GM06990 (cell line): ENCODE results near the gene ACTN1.

Experiments
- DNase-seq: peaks from one replicate; pipeline ENCODE4 v3.0.0-alpha.2; 2011; ENCODE audit not compliant: insufficient read length; ENCODE audit errors: extremely low read depth
- H3K27me3 ChIP-seq: replicated peaks from 2 replicates; pipeline ENCODE4 v1.6.0; 2011; ENCODE audit warnings: low read length; ENCODE audit not compliant: control insufficient read depth, insufficient read depth
- H3K36me3 ChIP-seq: 2 replicates; pipeline ENCODE4 v1.5.1; 2011; ENCODE audit warnings: low read length; ENCODE audit not compliant: control insufficient read depth, insufficient read depth
- H3K4me3 ChIP-seq: replicated peaks from 2 replicates; pipeline ENCODE4 v1.5.1; 2011; ENCODE audit warnings: low read depth, mild to moderate bottlenecking, control low read depth, low read length
- TF ChIP-seq, protein P1 (sequence below): IDR thresholded peaks from 2 replicates; pipeline ENCODE4 v1.5.1; 2011; ENCODE audit warnings: low read length, control low read depth, mild to moderate bottlenecking, inconsistent platforms; ENCODE audit not compliant: insufficient read depth, poor library complexity, severe bottlenecking

The ACTN1 gene

GRCh38 chr14:69005432-69006148 is 26.5 kb upstream of the ACTN1 start:
- Histone ChIP-seq H3K4me3 (no peak overlapping the region), H3K27me3 (no peaks in the 10 kb centered on the region; the same call in none of the 2 replicates), H3K36me3 (no peaks in the 10 kb centered on the region)
- no peak for DNase-seq
- TF ChIP-seq, protein P1, sequence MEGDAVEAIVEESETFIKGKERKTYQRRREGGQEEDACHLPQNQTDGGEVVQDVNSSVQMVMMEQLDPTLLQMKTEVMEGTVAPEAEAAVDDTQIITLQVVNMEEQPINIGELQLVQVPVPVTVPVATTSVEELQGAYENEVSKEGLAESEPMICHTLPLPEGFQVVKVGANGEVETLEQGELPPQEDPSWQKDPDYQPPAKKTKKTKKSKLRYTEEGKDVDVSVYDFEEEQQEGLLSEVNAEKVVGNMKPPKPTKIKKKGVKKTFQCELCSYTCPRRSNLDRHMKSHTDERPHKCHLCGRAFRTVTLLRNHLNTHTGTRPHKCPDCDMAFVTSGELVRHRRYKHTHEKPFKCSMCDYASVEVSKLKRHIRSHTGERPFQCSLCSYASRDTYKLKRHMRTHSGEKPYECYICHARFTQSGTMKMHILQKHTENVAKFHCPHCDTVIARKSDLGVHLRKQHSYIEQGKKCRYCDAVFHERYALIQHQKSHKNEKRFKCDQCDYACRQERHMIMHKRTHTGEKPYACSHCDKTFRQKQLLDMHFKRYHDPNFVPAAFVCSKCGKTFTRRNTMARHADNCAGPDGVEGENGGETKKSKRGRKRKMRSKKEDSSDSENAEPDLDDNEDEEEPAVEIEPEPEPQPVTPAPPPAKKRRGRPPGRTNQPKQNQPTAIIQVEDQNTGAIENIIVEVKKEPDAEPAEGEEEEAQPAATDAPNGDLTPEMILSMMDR: no peak

GRCh38 chr14:69004731-69005431 is 25.8 kb upstream of the ACTN1 start:
- no peaks in the 10 kb centered on the region for H3K36me3 ChIP-seq
- H3K4me3 ChIP-seq: no peak overlapping the region
- no peaks in the 10 kb centered on the region; the same call in none of the 2 replicates for H3K27me3 ChIP-seq
- TF ChIP-seq, protein P1: no peak
- no peak for DNase-seq

DNA sequence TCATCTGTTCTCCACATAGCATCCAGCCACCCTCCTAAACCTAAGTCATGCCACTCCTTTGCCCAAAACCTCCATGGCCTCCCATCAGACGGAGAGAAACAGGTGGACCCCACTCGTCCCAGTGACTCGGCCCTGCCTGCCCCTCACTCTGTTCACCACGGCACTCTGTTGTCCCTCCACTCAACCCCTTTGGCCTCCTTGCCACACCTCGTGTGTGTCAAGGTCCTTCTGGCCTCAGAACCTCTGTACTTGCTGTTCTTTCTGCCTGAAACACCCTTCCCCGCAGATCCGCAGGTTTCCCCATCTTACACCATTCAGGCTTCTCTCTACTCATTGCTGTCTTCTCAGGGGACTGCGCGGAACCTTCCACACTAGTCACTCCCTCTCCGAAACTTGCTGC is 24.5 kb upstream of the ACTN1 start:
- TF ChIP-seq, protein P1: no peak
- Histone ChIP-seq H3K36me3 (no peaks in the 10 kb centered on the region), H3K27me3 (no peaks in the 10 kb centered on the region; the same call in none of the 2 replicates), H3K4me3 (no peak overlapping the region)
- no peak for DNase-seq

- H3K27me3 ChIP-seq: no peaks in the 10 kb centered on the region; the same call in none of the 2 replicates
- H3K36me3 ChIP-seq: no peaks in the 10 kb centered on the region
- TF ChIP-seq, protein P1: peak; percentile 11
- H3K4me3 ChIP-seq: no peak overlapping the region
- DNase-seq: no peak
These were observed 23.0 kb upstream of the ACTN1 start for GRCh38 chr14:69002069-69002468.

DNA sequence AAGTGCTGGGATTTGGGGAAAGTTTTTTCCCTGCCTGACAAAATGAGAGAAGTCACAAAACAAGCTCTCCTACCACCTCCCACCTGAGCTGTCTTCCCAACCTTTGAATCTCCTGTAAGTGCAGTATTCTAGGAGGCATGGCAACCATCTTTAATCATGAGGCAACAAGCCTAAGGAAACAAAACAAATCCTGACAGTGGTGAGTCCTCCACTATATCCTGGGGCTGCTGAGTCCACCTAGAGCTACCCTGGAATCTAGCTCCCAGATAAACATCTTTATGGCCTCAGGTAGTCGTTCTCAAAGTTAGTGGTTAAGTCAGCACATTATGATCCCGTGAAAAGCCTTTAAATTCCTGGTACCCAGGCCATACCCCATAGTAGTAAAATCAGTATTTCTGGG is 22.3 kb upstream of the ACTN1 start:
- no peaks in the 10 kb centered on the region; the same call in none of the 2 replicates for H3K27me3 ChIP-seq
- TF ChIP-seq, protein P1: no peak

More for the DNA sequence above, 22.3 kb upstream of the ACTN1 start:
- Histone ChIP-seq H3K36me3 (no peaks in the 10 kb centered on the region), H3K4me3 (no peak overlapping the region)
- DNase-seq: no peak
